ENCODE measurements around the gene HS3ST3B1.

The HS3ST3B1 gene

DNA sequence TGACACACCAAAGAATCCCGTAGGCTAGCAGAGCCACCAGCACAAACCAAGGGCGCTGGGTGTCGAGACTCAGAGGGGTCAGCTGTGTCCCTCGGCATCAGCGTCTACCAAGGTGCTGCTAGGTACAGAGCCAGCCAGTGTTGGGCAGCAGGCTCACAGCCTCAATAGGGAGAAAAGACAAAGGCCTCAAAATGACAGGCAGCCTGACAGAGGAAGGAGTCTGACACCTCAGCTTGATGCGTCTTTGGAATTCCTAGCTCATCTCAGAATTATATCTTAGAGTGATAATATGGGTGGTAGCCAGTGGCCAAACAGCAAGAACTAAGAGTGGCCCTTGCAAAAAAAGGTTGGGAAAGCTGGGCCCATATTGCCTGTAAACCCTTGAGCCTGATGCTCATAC is 45.9 kb downstream of the HS3ST3B1 start:
- Histone ChIP-seq H3K27me3 (no peaks in the 10 kb centered on the region), H3K36me3 (peaks cover 6% of the 10 kb centered on the region), H3K4me1 (ENCODE audit: control insufficient read depth in 1 of 2, insufficient read depth in 1 of 2, low read depth in 1 of 2, low read length in 1 of 2) (peaks cover 5 to 8% of the 10 kb centered on the region in 2 experiments), H3K9me3 (no peaks in the 10 kb centered on the region), H3K27ac (no peak overlapping the region), H3K4me3 (ENCODE audit: low read depth in 1 of 2, low read length in 1 of 2) (no peak overlapping the region)
- TF ChIP-seq, protein P1, sequence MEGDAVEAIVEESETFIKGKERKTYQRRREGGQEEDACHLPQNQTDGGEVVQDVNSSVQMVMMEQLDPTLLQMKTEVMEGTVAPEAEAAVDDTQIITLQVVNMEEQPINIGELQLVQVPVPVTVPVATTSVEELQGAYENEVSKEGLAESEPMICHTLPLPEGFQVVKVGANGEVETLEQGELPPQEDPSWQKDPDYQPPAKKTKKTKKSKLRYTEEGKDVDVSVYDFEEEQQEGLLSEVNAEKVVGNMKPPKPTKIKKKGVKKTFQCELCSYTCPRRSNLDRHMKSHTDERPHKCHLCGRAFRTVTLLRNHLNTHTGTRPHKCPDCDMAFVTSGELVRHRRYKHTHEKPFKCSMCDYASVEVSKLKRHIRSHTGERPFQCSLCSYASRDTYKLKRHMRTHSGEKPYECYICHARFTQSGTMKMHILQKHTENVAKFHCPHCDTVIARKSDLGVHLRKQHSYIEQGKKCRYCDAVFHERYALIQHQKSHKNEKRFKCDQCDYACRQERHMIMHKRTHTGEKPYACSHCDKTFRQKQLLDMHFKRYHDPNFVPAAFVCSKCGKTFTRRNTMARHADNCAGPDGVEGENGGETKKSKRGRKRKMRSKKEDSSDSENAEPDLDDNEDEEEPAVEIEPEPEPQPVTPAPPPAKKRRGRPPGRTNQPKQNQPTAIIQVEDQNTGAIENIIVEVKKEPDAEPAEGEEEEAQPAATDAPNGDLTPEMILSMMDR (IDR thresholded peaks at IDR 0.05), result no peak

DNA sequence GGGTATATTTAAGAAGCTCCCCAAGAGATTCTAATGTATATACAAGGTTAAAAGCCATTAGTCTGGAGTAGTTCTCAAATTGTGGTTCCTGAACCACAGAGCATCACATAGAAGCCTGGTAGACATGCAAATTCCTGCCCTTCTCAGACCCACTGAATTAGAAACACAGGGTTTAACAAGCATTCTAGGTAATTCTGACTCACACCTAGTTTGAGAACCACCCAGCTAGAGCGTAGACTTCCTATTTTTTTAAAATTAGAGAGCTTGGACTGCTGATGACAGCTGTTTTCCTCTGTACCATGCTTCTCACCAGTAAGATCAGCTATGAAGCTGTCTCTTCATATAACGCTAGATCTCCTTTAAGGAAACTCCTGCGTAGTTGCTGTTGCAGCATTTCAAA is 50.6 kb downstream of the HS3ST3B1 start:
- Histone ChIP-seq H3K4me3 (ENCODE audit: low read depth in 1 of 2, low read length in 1 of 2) (peak overlapping the region in 1 of 2 experiments; percentile 5), H3K27me3 (no peaks in the 10 kb centered on the region), H3K9me3 (no peaks in the 10 kb centered on the region), H3K36me3 (peaks cover 3% of the 10 kb centered on the region), H3K4me1 (ENCODE audit: control insufficient read depth in 1 of 2, insufficient read depth in 1 of 2, low read depth in 1 of 2, low read length in 1 of 2) (peaks cover 22 to 32% of the 10 kb centered on the region in 2 experiments), H3K27ac (peak overlapping the region; percentile 74)
- TF ChIP-seq, protein P1 (IDR thresholded peaks at IDR 0.05), result no peak

DNA sequence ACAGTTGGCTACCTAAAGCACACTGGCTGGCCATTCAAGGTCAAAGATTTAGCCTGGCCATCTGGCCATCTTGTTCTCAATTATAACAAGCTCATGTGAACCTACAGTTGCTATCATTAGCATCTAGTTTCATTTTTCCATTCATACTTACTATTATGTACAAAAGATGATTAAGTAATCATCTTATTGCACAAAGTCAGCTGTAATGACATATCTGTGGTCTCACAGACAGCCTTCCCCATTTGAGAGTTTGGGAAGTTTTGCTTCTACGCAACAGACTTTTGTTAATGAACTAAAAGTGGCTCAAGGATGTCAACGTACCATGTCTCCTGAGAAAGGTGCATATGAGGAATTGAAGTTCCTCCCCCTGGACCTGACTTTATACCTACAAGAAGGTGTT is 51.3 kb downstream of the HS3ST3B1 start:
- TF ChIP-seq, protein P1 (IDR thresholded peaks at IDR 0.05), result no peak
- peak overlapping the region; percentile 74 for H3K27ac ChIP-seq
- no peaks in the 10 kb centered on the region for H3K36me3 ChIP-seq
- peaks cover 26 to 33% of the 10 kb centered on the region in 2 experiments for H3K4me1 ChIP-seq (ENCODE audit: control insufficient read depth in 1 of 2, insufficient read depth in 1 of 2, low read depth in 1 of 2, low read length in 1 of 2)
- peak overlapping the region in 1 of 2 experiments; percentile 5 for H3K4me3 ChIP-seq (ENCODE audit: low read depth in 1 of 2, low read length in 1 of 2)
- H3K27me3 ChIP-seq, result no peaks in the 10 kb centered on the region
- no peaks in the 10 kb centered on the region for H3K9me3 ChIP-seq

- peaks cover 29 to 34% of the 10 kb centered on the region in 2 experiments for H3K4me1 ChIP-seq (ENCODE audit: control insufficient read depth in 1 of 2, insufficient read depth in 1 of 2, low read depth in 1 of 2, low read length in 1 of 2)
- no peaks in the 10 kb centered on the region for H3K9me3 ChIP-seq
- TF ChIP-seq, protein P1 (IDR thresholded peaks at IDR 0.05), result no peak
Measured at GRCh38 chr17:14353861-14354474, 53.1 kb downstream of the HS3ST3B1 start.

GRCh38 chr17:14354807-14355206 is 53.9 kb downstream of the HS3ST3B1 start:
- TF ChIP-seq, protein P1 (IDR thresholded peaks at IDR 0.05), result no peak
- no peak overlapping the region for H3K4me3 ChIP-seq (ENCODE audit: low read depth in 1 of 2, low read length in 1 of 2)
- no peaks in the 10 kb centered on the region for H3K9me3 ChIP-seq
- H3K4me1 ChIP-seq (ENCODE audit: control insufficient read depth in 1 of 2, insufficient read depth in 1 of 2, low read depth in 1 of 2, low read length in 1 of 2), result peaks cover 37 to 42% of the 10 kb centered on the region in 2 experiments
- no peak overlapping the region for H3K27ac ChIP-seq
- no peaks in the 10 kb centered on the region for H3K36me3 ChIP-seq
- H3K27me3 ChIP-seq, result no peaks in the 10 kb centered on the region

More at GRCh38 chr17:14353861-14354474, 53.1 kb downstream of the HS3ST3B1 start:
- H3K27me3 ChIP-seq, result no peaks in the 10 kb centered on the region
- no peak overlapping the region for H3K4me3 ChIP-seq (ENCODE audit: low read depth in 1 of 2, low read length in 1 of 2)
- no peak overlapping the region for H3K27ac ChIP-seq
- H3K36me3 ChIP-seq, result no peaks in the 10 kb centered on the region

Measured in neutrophil (primary cell).